Sigmoid colon (tissue), 7 donors: ENCODE results near the gene TMEM238L. TPM values are rescaled to one million over a fixed set of nuclear protein-coding genes. Genes with fewer than 3 reads are reported as not detected.

Experiments used
- DNase-seq: peaks from one replicate; pipeline ENCODE4 v3.0.0-alpha.2; 2019
- H3K27ac ChIP-seq, 4 donors: fragments of 200-600 bp; sonication (generic); one replicate each; pipeline ENCODE4 v1.5.1; 2016 to 2019; ENCODE audit warnings: mild to moderate bottlenecking in 1 of 4
- H3K27me3 ChIP-seq, 3 donors: fragments of 200-600 bp; sonication (generic); one replicate each; pipeline ENCODE4 v1.5.1; 2019; ENCODE audit warnings: mild to moderate bottlenecking in 1 of 3
- H3K36me3 ChIP-seq, 4 donors: fragments of 200-600 bp; sonication (generic); one replicate each; pipeline ENCODE4 v1.5.1; 2016 to 2019
- H3K4me1 ChIP-seq, 4 donors: fragments of 200-600 bp; sonication (generic); one replicate each; pipeline ENCODE4 v1.5.1; 2017 to 2019
- H3K4me3 ChIP-seq, 4 donors: fragments of 200-600 bp; sonication (generic); one replicate each; pipeline ENCODE4 v1.5.1; 2017 to 2019; ENCODE audit warnings: mild to moderate bottlenecking in 2 of 4, moderate library complexity in 1 of 4
- H3K9me3 ChIP-seq, 4 donors: fragments of 200-600 bp in 3 of 4; sonication (generic) in 3 of 4; one replicate each; pipeline versions ENCODE4 v1.5.1 to v1.6.1; 2013 to 2019
- EP300 ChIP-seq, 4 donors: sonication (generic); formaldehyde crosslinking; IDR thresholded peaks; one replicate each; pipeline ENCODE4 v1.6.1; 2017; ENCODE audit warnings: antibody characterized with exemption in 4 of 4
- POLR2A ChIP-seq, 2 donors: fragments of 450-650 bp; IDR thresholded peaks; one replicate each; pipeline ENCODE4 v1.6.1; 2016; ENCODE audit warnings: antibody characterized with exemption in 2 of 2, mild to moderate bottlenecking in 2 of 2, moderate library complexity in 2 of 2
- POLR2AphosphoS5 ChIP-seq, 4 donors: sonication (generic); formaldehyde crosslinking; IDR thresholded peaks; one replicate each; pipeline ENCODE4 v1.6.1; 2017; ENCODE audit warnings: antibody characterized with exemption in 4 of 4
- WGBS, 2 donors: extraction: QIAGEN DNeasy Blood & Tissue Kit; methylation state at CpG; one replicate each; pipeline ENCODE4 v1.1.7; 2013; 5-methylcytosine and 5-hydroxymethylcytosine counted together
- intact Hi-C: fragments of 100-400 bp; cut with DNase I; formaldehyde crosslinking; loops from one replicate; pipeline ENCODE4 v1.15.1; 2023
- polyA plus RNA-seq, 3 donors: library from polyadenylated mRNA; stranded (reverse); fragments of 200-250 nt; gene quantifications; one replicate each; pipeline ENCODE4 v1.2.3, GENCODE V29; 2013
- total RNA-seq, 4 donors: library from RNA; depleted of rRNA; stranded (reverse); fragments of >200 nt; gene quantifications; one replicate each; pipeline ENCODE4 v1.1.0, GENCODE V29; 2016
- TF ChIP-seq, protein P1 (sequence below), 4 experiments: fragments of 450-650 bp in 3 of 4; fragments of 200-600 bp in 1 of 4; IDR thresholded peaks; one replicate each; pipeline ENCODE4 v1.5.1; 2016 to 2019; ENCODE audit warnings: antibody characterized with exemption in 4 of 4, mild to moderate bottlenecking in 3 of 4, moderate library complexity in 2 of 4
- donor health status: healthy with polysubstance abuse.
- donor health status: Bipolar disorder and iron deficiency.
- donor health status: healthy.

TMEM238L gene
- total and polyA plus RNA-seq, 7 donors: 43.2 to 130 (median 97.8) TPM; not detected in 4

DNA sequence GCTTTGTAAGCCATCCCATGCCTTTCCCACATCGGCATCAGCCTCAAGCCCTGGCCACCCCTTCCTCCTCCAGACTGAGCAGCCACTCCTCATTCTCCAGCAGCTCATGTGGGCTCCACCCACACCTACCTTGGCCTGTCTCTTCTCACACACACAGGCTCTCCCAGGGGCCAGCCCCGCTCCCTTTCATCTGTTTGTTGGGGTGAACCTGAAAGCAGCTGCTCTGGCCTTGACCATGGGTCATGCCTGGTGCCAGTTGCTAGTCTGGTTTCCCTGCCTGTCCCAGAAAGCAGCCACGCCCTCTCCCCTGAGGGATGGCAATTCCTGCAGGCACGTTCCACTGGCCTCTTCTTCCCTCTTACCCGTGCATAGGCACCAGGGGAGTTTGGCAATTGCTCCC is 11.4 kb upstream of the TMEM238L start:
- Histone ChIP-seq H3K36me3 (no peaks in the 10 kb centered on the region), H3K27ac (no peak overlapping the region), H3K4me1 (no peaks in the 10 kb centered on the region), H3K4me3 (no peak overlapping the region), H3K27me3 (no peaks in the 10 kb centered on the region), H3K9me3 (no peaks in the 10 kb centered on the region)
- intact Hi-C loops: loop anchor here (5.0 kb wide), 1 partner anchor 53 kb away; no protein-coding TSS in a partner anchor
- no peak for TF ChIP-seq POLR2A (IDR thresholded peaks at IDR 0.05)
- WGBS, 2 donors: 13 to 66% methylated on average over 5 of the region's 5 CpGs
- no peak for DNase-seq

GRCh38 chr17:10814075-10814474 is 10.2 kb upstream of the TMEM238L start:
- H3K4me3 ChIP-seq: no peak overlapping the region
- 13 to 37% methylated on average over 1 of the region's 1 CpG for WGBS, 2 donors
- intact Hi-C loops: no loop called here
- DNase-seq: no peak
- H3K9me3 ChIP-seq: no peaks in the 10 kb centered on the region
- no peaks in the 10 kb centered on the region for H3K36me3 ChIP-seq
- no peak overlapping the region for H3K27ac ChIP-seq
- H3K27me3 ChIP-seq: no peaks in the 10 kb centered on the region
- H3K4me1 ChIP-seq: no peaks in the 10 kb centered on the region
- TF ChIP-seq EP300 (IDR thresholded peaks at IDR 0.05) (no peak), POLR2AphosphoS5 (IDR thresholded peaks at IDR 0.05) (no peak), POLR2A (IDR thresholded peaks at IDR 0.05) (no peak)
- TF ChIP-seq, protein P1, sequence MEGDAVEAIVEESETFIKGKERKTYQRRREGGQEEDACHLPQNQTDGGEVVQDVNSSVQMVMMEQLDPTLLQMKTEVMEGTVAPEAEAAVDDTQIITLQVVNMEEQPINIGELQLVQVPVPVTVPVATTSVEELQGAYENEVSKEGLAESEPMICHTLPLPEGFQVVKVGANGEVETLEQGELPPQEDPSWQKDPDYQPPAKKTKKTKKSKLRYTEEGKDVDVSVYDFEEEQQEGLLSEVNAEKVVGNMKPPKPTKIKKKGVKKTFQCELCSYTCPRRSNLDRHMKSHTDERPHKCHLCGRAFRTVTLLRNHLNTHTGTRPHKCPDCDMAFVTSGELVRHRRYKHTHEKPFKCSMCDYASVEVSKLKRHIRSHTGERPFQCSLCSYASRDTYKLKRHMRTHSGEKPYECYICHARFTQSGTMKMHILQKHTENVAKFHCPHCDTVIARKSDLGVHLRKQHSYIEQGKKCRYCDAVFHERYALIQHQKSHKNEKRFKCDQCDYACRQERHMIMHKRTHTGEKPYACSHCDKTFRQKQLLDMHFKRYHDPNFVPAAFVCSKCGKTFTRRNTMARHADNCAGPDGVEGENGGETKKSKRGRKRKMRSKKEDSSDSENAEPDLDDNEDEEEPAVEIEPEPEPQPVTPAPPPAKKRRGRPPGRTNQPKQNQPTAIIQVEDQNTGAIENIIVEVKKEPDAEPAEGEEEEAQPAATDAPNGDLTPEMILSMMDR (IDR thresholded peaks at IDR 0.05): no peak

GRCh38 chr17:10812674-10813073 is 8.8 kb upstream of the TMEM238L start:
- Histone ChIP-seq H3K27me3 (no peaks in the 10 kb centered on the region), H3K4me1 (no peaks in the 10 kb centered on the region), H3K4me3 (no peak overlapping the region), H3K27ac (no peak overlapping the region), H3K36me3 (no peaks in the 10 kb centered on the region), H3K9me3 (no peaks in the 10 kb centered on the region)
- DNase-seq: no peak
- TF ChIP-seq POLR2A (IDR thresholded peaks at IDR 0.05) (no peak), POLR2AphosphoS5 (IDR thresholded peaks at IDR 0.05) (no peak), EP300 (IDR thresholded peaks at IDR 0.05) (no peak)
- TF ChIP-seq, protein P1 (IDR thresholded peaks at IDR 0.05): no peak
- WGBS, 2 donors: 20 to 65% methylated on average over 5 of the region's 5 CpGs
- intact Hi-C loops: no loop called here

GRCh38 chr17:10809605-10810004 is 5.7 kb upstream of the TMEM238L start:
- Histone ChIP-seq H3K9me3 (no peaks in the 10 kb centered on the region), H3K27me3 (no peaks in the 10 kb centered on the region), H3K4me3 (no peak overlapping the region), H3K36me3 (no peaks in the 10 kb centered on the region), H3K27ac (no peak overlapping the region), H3K4me1 (no peaks in the 10 kb centered on the region)
- intact Hi-C loops: no loop called here
- no peak for DNase-seq
- 42 to 84% methylated on average over 4 of the region's 4 CpGs for WGBS, 2 donors
- TF ChIP-seq EP300 (IDR thresholded peaks at IDR 0.05) (no peak), POLR2AphosphoS5 (IDR thresholded peaks at IDR 0.05) (no peak), POLR2A (IDR thresholded peaks at IDR 0.05) (no peak)
- TF ChIP-seq, protein P1 (IDR thresholded peaks at IDR 0.05): no peak

- H3K4me3 ChIP-seq: no peak overlapping the region
Measured at GRCh38 chr17:10807704-10808128, 3.8 kb upstream of the TMEM238L start.

More at GRCh38 chr17:10807704-10808128, 3.8 kb upstream of the TMEM238L start:
- intact Hi-C loops: no loop called here
- H3K9me3 ChIP-seq: no peaks in the 10 kb centered on the region
- no peaks in the 10 kb centered on the region for H3K36me3 ChIP-seq
- no peak overlapping the region for H3K27ac ChIP-seq
- TF ChIP-seq EP300 (IDR thresholded peaks at IDR 0.05): no peak
- no peak for TF ChIP-seq POLR2A (IDR thresholded peaks at IDR 0.05)
- TF ChIP-seq, protein P1 (IDR thresholded peaks at IDR 0.05): no peak
- no peak for TF ChIP-seq POLR2AphosphoS5 (IDR thresholded peaks at IDR 0.05)
- no peaks in the 10 kb centered on the region for H3K4me1 ChIP-seq
- WGBS, 2 donors: 59 to 79% methylated on average over 7 of the region's 7 CpGs
- DNase-seq: no peak
- H3K27me3 ChIP-seq: no peaks in the 10 kb centered on the region
